HL-60 (cell line): Measurements from ENCODE around the gene ADTRP.

Source experiments
- DNase-seq, 2 experiments: peaks; one replicate each; pipeline ENCODE4 v3.0.0-alpha.2; 2010 to 2020; ENCODE audit warnings: low read depth in 1 of 2, low spot score in 1 of 2
- H3K27ac ChIP-seq: fragments of 250-450 bp; sonication (Bioruptor Pico); replicated peaks from 2 replicates; pipeline ENCODE4 v1.5.1; 2020; ENCODE audit warnings: mild to moderate bottlenecking, moderate library complexity
- H3K27me3 ChIP-seq: fragments of 250-450 bp; sonication (Bioruptor Pico); 2 replicates; pipeline ENCODE4 v1.5.1; 2021; ENCODE audit warnings: mild to moderate bottlenecking, moderate library complexity; ENCODE audit not compliant: insufficient read depth, poor library complexity, severe bottlenecking
- H3K4me3 ChIP-seq: replicated peaks from 2 replicates; pipeline ENCODE4 v1.5.1; 2011; ENCODE audit warnings: mild to moderate bottlenecking, control low read depth, low read length; ENCODE audit not compliant: insufficient read depth
- CTCF ChIP-seq: IDR thresholded peaks from one replicate; pipeline ENCODE4 v1.5.1; 2011; ENCODE audit warnings: low read length, control low read depth, inconsistent platforms; ENCODE audit not compliant: insufficient read depth
- GABPA ChIP-seq: IDR thresholded peaks from 2 replicates; pipeline ENCODE4 v1.6.1; 2012; ENCODE audit warnings: low read depth
- POLR2AphosphoS5 ChIP-seq: IDR thresholded peaks from 2 replicates; pipeline ENCODE4 v1.6.1; 2012; ENCODE audit warnings: low read depth
- SPI1 ChIP-seq: IDR thresholded peaks from 2 replicates; pipeline ENCODE4 v1.6.1; 2012; ENCODE audit warnings: low read depth, mild to moderate bottlenecking, borderline replicate concordance
- TF ChIP-seq, protein P1 (sequence below): IDR thresholded peaks from 2 replicates; pipeline ENCODE4 v1.6.1; 2012; ENCODE audit warnings: low read depth; ENCODE audit not compliant: insufficient replicate concordance

The ADTRP gene

GRCh38 chr6:11791354-11792107 lies 12.9 kb upstream of the ADTRP start:
- no peaks in the 10 kb centered on the region for H3K27me3 ChIP-seq
- peak in 1 of 2 experiments; percentile 55 for DNase-seq
- H3K4me3 ChIP-seq: no peak overlapping the region
- H3K27ac ChIP-seq: peak overlapping the region; percentile 57
- TF ChIP-seq POLR2AphosphoS5: no peak
- TF ChIP-seq CTCF: no peak
- no peak for TF ChIP-seq GABPA
- TF ChIP-seq SPI1: no peak
- TF ChIP-seq, protein P1, sequence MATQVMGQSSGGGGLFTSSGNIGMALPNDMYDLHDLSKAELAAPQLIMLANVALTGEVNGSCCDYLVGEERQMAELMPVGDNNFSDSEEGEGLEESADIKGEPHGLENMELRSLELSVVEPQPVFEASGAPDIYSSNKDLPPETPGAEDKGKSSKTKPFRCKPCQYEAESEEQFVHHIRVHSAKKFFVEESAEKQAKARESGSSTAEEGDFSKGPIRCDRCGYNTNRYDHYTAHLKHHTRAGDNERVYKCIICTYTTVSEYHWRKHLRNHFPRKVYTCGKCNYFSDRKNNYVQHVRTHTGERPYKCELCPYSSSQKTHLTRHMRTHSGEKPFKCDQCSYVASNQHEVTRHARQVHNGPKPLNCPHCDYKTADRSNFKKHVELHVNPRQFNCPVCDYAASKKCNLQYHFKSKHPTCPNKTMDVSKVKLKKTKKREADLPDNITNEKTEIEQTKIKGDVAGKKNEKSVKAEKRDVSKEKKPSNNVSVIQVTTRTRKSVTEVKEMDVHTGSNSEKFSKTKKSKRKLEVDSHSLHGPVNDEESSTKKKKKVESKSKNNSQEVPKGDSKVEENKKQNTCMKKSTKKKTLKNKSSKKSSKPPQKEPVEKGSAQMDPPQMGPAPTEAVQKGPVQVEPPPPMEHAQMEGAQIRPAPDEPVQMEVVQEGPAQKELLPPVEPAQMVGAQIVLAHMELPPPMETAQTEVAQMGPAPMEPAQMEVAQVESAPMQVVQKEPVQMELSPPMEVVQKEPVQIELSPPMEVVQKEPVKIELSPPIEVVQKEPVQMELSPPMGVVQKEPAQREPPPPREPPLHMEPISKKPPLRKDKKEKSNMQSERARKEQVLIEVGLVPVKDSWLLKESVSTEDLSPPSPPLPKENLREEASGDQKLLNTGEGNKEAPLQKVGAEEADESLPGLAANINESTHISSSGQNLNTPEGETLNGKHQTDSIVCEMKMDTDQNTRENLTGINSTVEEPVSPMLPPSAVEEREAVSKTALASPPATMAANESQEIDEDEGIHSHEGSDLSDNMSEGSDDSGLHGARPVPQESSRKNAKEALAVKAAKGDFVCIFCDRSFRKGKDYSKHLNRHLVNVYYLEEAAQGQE: no peak

GRCh38 chr6:11789744-11790143 lies 11.1 kb upstream of the ADTRP start:
- no peak overlapping the region for H3K4me3 ChIP-seq
- TF ChIP-seq POLR2AphosphoS5 (no peak), CTCF (no peak), SPI1 (no peak), GABPA (no peak)
- TF ChIP-seq, protein P1: no peak
- H3K27ac ChIP-seq: no peak overlapping the region
- H3K27me3 ChIP-seq: no peaks in the 10 kb centered on the region
- no peak for DNase-seq

- Histone ChIP-seq H3K27me3 (no peaks in the 10 kb centered on the region), H3K27ac (peak overlapping the region; percentile 63), H3K4me3 (no peak overlapping the region)
- DNase-seq: peak in 1 of 2 experiments; percentile 68
- peak; percentile 44; the same call in 1 of the 2 replicates for TF ChIP-seq SPI1
- TF ChIP-seq, protein P1: no peak
These were observed 9.4 kb upstream of the ADTRP start for GRCh38 chr6:11788043-11788442.
